Sigmoid colon (tissue), 7 donors: ENCODE measurements around the gene SH3TC2. TPM values are rescaled to one million over a fixed set of nuclear protein-coding genes. Genes with fewer than 3 reads are reported as not detected.

Experiments used
- DNase-seq: peaks from one replicate; pipeline ENCODE4 v3.0.0-alpha.2; 2019
- H3K27ac ChIP-seq, 4 donors: fragments of 200-600 bp; sonication (generic); one replicate each; pipeline ENCODE4 v1.5.1; 2016 to 2019; ENCODE audit warnings: mild to moderate bottlenecking in 1 of 4
- H3K27me3 ChIP-seq, 3 donors: fragments of 200-600 bp; sonication (generic); one replicate each; pipeline ENCODE4 v1.5.1; 2019; ENCODE audit warnings: mild to moderate bottlenecking in 1 of 3
- H3K36me3 ChIP-seq, 4 donors: fragments of 200-600 bp; sonication (generic); one replicate each; pipeline ENCODE4 v1.5.1; 2016 to 2019
- H3K4me1 ChIP-seq, 4 donors: fragments of 200-600 bp; sonication (generic); one replicate each; pipeline ENCODE4 v1.5.1; 2017 to 2019
- H3K4me3 ChIP-seq, 4 donors: fragments of 200-600 bp; sonication (generic); one replicate each; pipeline ENCODE4 v1.5.1; 2017 to 2019; ENCODE audit warnings: mild to moderate bottlenecking in 2 of 4, moderate library complexity in 1 of 4
- H3K9me3 ChIP-seq, 4 donors: fragments of 200-600 bp in 3 of 4; sonication (generic) in 3 of 4; one replicate each; pipeline versions ENCODE4 v1.5.1 to v1.6.1; 2013 to 2019
- CTCF ChIP-seq, 4 experiments: fragments of 450-650 bp in 3 of 4; fragments of 200-600 bp in 1 of 4; IDR thresholded peaks; one replicate each; pipeline ENCODE4 v1.5.1; 2016 to 2019; ENCODE audit warnings: antibody characterized with exemption in 4 of 4, mild to moderate bottlenecking in 3 of 4, moderate library complexity in 2 of 4
- EP300 ChIP-seq, 4 donors: sonication (generic); formaldehyde crosslinking; IDR thresholded peaks; one replicate each; pipeline ENCODE4 v1.6.1; 2017; ENCODE audit warnings: antibody characterized with exemption in 4 of 4
- POLR2A ChIP-seq, 2 donors: fragments of 450-650 bp; IDR thresholded peaks; one replicate each; pipeline ENCODE4 v1.6.1; 2016; ENCODE audit warnings: antibody characterized with exemption in 2 of 2, mild to moderate bottlenecking in 2 of 2, moderate library complexity in 2 of 2
- POLR2AphosphoS5 ChIP-seq, 4 donors: sonication (generic); formaldehyde crosslinking; IDR thresholded peaks; one replicate each; pipeline ENCODE4 v1.6.1; 2017; ENCODE audit warnings: antibody characterized with exemption in 4 of 4
- WGBS, 2 donors: extraction: QIAGEN DNeasy Blood & Tissue Kit; methylation state at CpG; one replicate each; pipeline ENCODE4 v1.1.7; 2013; 5-methylcytosine and 5-hydroxymethylcytosine counted together
- intact Hi-C: fragments of 100-400 bp; cut with DNase I; formaldehyde crosslinking; loops from one replicate; pipeline ENCODE4 v1.15.1; 2023
- polyA plus RNA-seq, 3 donors: library from polyadenylated mRNA; stranded (reverse); fragments of 200-250 nt; gene quantifications; one replicate each; pipeline ENCODE4 v1.2.3, GENCODE V29; 2013
- total RNA-seq, 4 donors: library from RNA; depleted of rRNA; stranded (reverse); fragments of >200 nt; gene quantifications; one replicate each; pipeline ENCODE4 v1.1.0, GENCODE V29; 2016
- donor health status: healthy with polysubstance abuse.
- donor health status: Bipolar disorder and iron deficiency.
- donor health status: healthy.

SH3TC2 gene
- total and polyA plus RNA-seq, 7 donors, result under 0.01 to 8.3 (median 1.7) TPM; not detected in 1

- Histone ChIP-seq H3K4me3 (no peak overlapping the region), H3K27me3 (no peaks in the 10 kb centered on the region), H3K27ac (peak overlapping the region in 3 of 4 donors; percentile 22 to 67 (median 65)), H3K4me1 (peaks cover 0 to 33% (median 18%) of the 10 kb centered on the region in 4 donors), H3K9me3 (no peaks in the 10 kb centered on the region), H3K36me3 (no peaks in the 10 kb centered on the region)
- peak; percentile 79 for DNase-seq
- TF ChIP-seq POLR2AphosphoS5 (IDR thresholded peaks at IDR 0.05) (peak in 3 of 4 donors; percentile 10 to 66 (median 28)), EP300 (IDR thresholded peaks at IDR 0.05) (peak in 2 of 4 donors; percentile 48 to 86), POLR2A (IDR thresholded peaks at IDR 0.05) (no peak), CTCF (IDR thresholded peaks at IDR 0.05) (no peak)
- 83 to 87% methylated on average over 13 of the region's 13 CpGs for WGBS, 2 donors
- intact Hi-C loops, result no loop called here
Measured at GRCh38 chr5:148965511-148966265, 97.2 kb downstream of the SH3TC2 start.

GRCh38 chr5:148963664-148964063 is 99.2 kb downstream of the SH3TC2 start:
- TF ChIP-seq CTCF (IDR thresholded peaks at IDR 0.05) (no peak), POLR2A (IDR thresholded peaks at IDR 0.05) (no peak), POLR2AphosphoS5 (IDR thresholded peaks at IDR 0.05) (no peak), EP300 (IDR thresholded peaks at IDR 0.05) (no peak)
- DNase-seq, result peak; percentile 54
- Histone ChIP-seq H3K36me3 (no peaks in the 10 kb centered on the region), H3K9me3 (no peaks in the 10 kb centered on the region), H3K4me1 (peaks cover 0 to 16% (median 4%) of the 10 kb centered on the region in 4 donors), H3K27ac (no peak overlapping the region), H3K27me3 (no peaks in the 10 kb centered on the region), H3K4me3 (no peak overlapping the region)
- intact Hi-C loops, result no loop called here

GRCh38 chr5:148962761-148963324 is 100.0 kb downstream of the SH3TC2 start:
- Histone ChIP-seq H3K9me3 (no peaks in the 10 kb centered on the region), H3K4me3 (no peak overlapping the region), H3K27ac (no peak overlapping the region), H3K27me3 (no peaks in the 10 kb centered on the region), H3K36me3 (no peaks in the 10 kb centered on the region), H3K4me1 (peaks cover 0 to 16% (median 4%) of the 10 kb centered on the region in 4 donors)
- peak; percentile 15 for DNase-seq
- intact Hi-C loops, result no loop called here
- WGBS, 2 donors, result 76 to 93% methylated on average over 3 of the region's 3 CpGs
- TF ChIP-seq EP300 (IDR thresholded peaks at IDR 0.05) (no peak), CTCF (IDR thresholded peaks at IDR 0.05) (no peak), POLR2A (IDR thresholded peaks at IDR 0.05) (no peak), POLR2AphosphoS5 (IDR thresholded peaks at IDR 0.05) (no peak)

- H3K4me1 ChIP-seq, result peaks cover 0 to 16% (median 4%) of the 10 kb centered on the region in 4 donors
- DNase-seq, result peak; percentile 19
- no peaks in the 10 kb centered on the region for H3K27me3 ChIP-seq
- no peak overlapping the region for H3K27ac ChIP-seq
- TF ChIP-seq CTCF (IDR thresholded peaks at IDR 0.05) (no peak), EP300 (IDR thresholded peaks at IDR 0.05) (no peak), POLR2A (IDR thresholded peaks at IDR 0.05) (no peak), POLR2AphosphoS5 (IDR thresholded peaks at IDR 0.05) (no peak)
- H3K4me3 ChIP-seq, result no peak overlapping the region
- 78 to 86% methylated on average over 3 of the region's 3 CpGs for WGBS, 2 donors
- intact Hi-C loops, result no loop called here
- no peaks in the 10 kb centered on the region for H3K36me3 ChIP-seq
- H3K9me3 ChIP-seq, result no peaks in the 10 kb centered on the region
Measured at GRCh38 chr5:148962200-148962550, 100.7 kb downstream of the SH3TC2 start.
